GM18508 (cell line): ENCODE data around the gene HOXC4.
"Not testable (repeated sequence)": the region's sequence is repeated elsewhere in the genome, so short reads cannot be mapped to it uniquely, and the experiment has no call there.

ENCODE experiments used
- ATAC-seq: cut with Tn5 transposase; IDR thresholded peaks from one replicate; pipeline ENCODE4 v1.9.1; 2021; ENCODE audit warnings: moderate number of reproducible peaks; ENCODE audit not compliant: insufficient read depth, unreplicated experiment

Gene HOXC4

GRCh38 chr12:54080008-54080924 lies 26.6 kb downstream of the HOXC4 start:
- ATAC-seq = not testable (repeated sequence)

GRCh38 chr12:54081053-54081514 lies 27.4 kb downstream of the HOXC4 start:
- ATAC-seq = not testable (repeated sequence)

GRCh38 chr12:54081581-54082396 lies 28.2 kb downstream of the HOXC4 start:
- not testable (repeated sequence) for ATAC-seq

GRCh38 chr12:54082397-54082892 lies 28.8 kb downstream of the HOXC4 start:
- no peak for ATAC-seq

- not testable (repeated sequence) for ATAC-seq
Measured at GRCh38 chr12:54088011-54088410, 34.4 kb downstream of the HOXC4 start.

GRCh38 chr12:54089465-54089864 lies 35.8 kb downstream of the HOXC4 start:
- ATAC-seq = not testable (repeated sequence)

GRCh38 chr12:54090312-54090711 lies 36.7 kb downstream of the HOXC4 start:
- not testable (repeated sequence) for ATAC-seq

GRCh38 chr12:54092943-54093342 lies 39.3 kb downstream of the HOXC4 start:
- not testable (repeated sequence) for ATAC-seq

- not testable (repeated sequence) for ATAC-seq
Measured at GRCh38 chr12:54095928-54096327, 42.3 kb downstream of the HOXC4 start.

GRCh38 chr12:54098644-54099043 lies 45.0 kb downstream of the HOXC4 start:
- ATAC-seq = not testable (repeated sequence)

- ATAC-seq = not testable (repeated sequence)
Measured at GRCh38 chr12:54100588-54100987, 47.0 kb downstream of the HOXC4 start.

- not testable (repeated sequence) for ATAC-seq
Measured at GRCh38 chr12:54102223-54102622, 48.6 kb downstream of the HOXC4 start.

GRCh38 chr12:54103827-54104226 lies 50.2 kb downstream of the HOXC4 start:
- ATAC-seq = not testable (repeated sequence)
